Measurements from ENCODE around the gene TMEM53. TPM values are rescaled to one million over a fixed set of nuclear protein-coding genes. Genes with fewer than 3 reads are reported as not detected.

The TMEM53 gene
- total RNA-seq, 1 experiment from 2014 or later = 6.2 TPM

DNA sequence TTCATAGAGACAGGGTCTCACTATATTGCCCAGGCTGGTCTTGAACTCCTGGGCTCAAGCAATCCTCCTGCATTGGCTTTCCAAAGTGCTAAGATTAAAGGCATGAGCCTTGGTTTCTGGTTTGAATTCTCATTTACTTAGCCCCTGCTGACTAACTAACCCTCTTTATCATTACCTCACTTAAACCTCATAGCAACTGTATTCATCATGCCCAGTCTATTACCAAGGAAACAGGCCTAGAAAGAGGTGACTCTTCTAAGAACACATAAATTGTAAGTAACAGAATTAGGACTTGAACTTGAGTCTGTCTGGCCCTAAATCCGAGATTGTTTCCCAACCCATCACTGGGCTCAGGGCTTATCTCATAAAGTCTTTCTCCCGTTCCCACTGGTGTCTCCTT, 44.2 kb downstream of the TMEM53 start:
- H3K27ac ChIP-seq (ENCODE audit: insufficient read length, low read depth, low read length) = no peak overlapping the region
- no peak overlapping the region for H3K56ac ChIP-seq (ENCODE audit: insufficient read length, low read depth, low read length)
- Mint-ChIP-seq H3K4me1 (peaks cover 19 to 21% of the 10 kb centered on the region in 2 experiments), H3K4me3 (peak overlapping the region in 1 of 2 experiments; percentile 90; a peak in 1 of 5 replicates), H3K9me3 (no peaks in the 10 kb centered on the region), H3K36me3 (ENCODE audit: insufficient read depth in 1 of 3, low read depth in 3 of 3) (peaks cover 8 to 21% (median 21%) of the 10 kb centered on the region in 3 experiments), H3K27me3 (ENCODE audit: low read depth) (peaks cover 3% of the 10 kb centered on the region), H3K27ac (no peak overlapping the region)
- H2AFZ ChIP-seq (ENCODE audit: low read length) = no peak overlapping the region
- no peak overlapping the region for H2BK120ac ChIP-seq (ENCODE audit: low read depth, low read length, poor library complexity, severe bottlenecking)
- H3K27me3 ChIP-seq (ENCODE audit: insufficient read depth, low read length) = no peaks in the 10 kb centered on the region
- H3K9me3 ChIP-seq (ENCODE audit: control insufficient read depth, low read depth, low read length) = no peaks in the 10 kb centered on the region
- H3K18ac ChIP-seq (ENCODE audit: insufficient read length, low read depth, low read length) = no peak overlapping the region
- no peak overlapping the region for H4K8ac ChIP-seq (replicated peaks; ENCODE audit: insufficient read length, low read depth, low read length)
- WGBS (ENCODE audit: extremely low coverage, insufficient read length, low lambda C conversion rate) = no CpG with 5 or more reads among the region's 2 CpGs
- H3K79me1 ChIP-seq (ENCODE audit: insufficient read depth, low read depth, low read length, poor library complexity, severe bottlenecking) = peaks cover 4% of the 10 kb centered on the region
- H3K23me2 ChIP-seq (ENCODE audit: insufficient read length, low read depth, low read length, poor library complexity, severe bottlenecking) = peaks cover 11% of the 10 kb centered on the region
- H2AK5ac ChIP-seq (ENCODE audit: insufficient read length, low read length) = no peak overlapping the region
- peaks cover 3% of the 10 kb centered on the region; the same call in 1 of the 2 replicates for H3K4me1 ChIP-seq (ENCODE audit: insufficient read depth, low read length)
- H2BK5ac ChIP-seq (ENCODE audit: insufficient read length, low read length) = no peak overlapping the region
- H2BK12ac ChIP-seq (ENCODE audit: insufficient read length, low read depth, low read length) = no peak overlapping the region
- H3K79me2 ChIP-seq (ENCODE audit: insufficient read depth, low read length) = no peaks in the 10 kb centered on the region
- no peak overlapping the region for H3K4me2 ChIP-seq (ENCODE audit: insufficient read depth, insufficient read length, low read length)
- no peak overlapping the region for H3K14ac ChIP-seq (ENCODE audit: insufficient read depth, low read length)
- H2BK15ac ChIP-seq (ENCODE audit: low read depth, low read length) = no peak overlapping the region
- no peak overlapping the region for H3K9ac ChIP-seq (ENCODE audit: extremely low read depth, insufficient read length, low read length)
- no peaks in the 10 kb centered on the region for H4K20me1 ChIP-seq (ENCODE audit: control insufficient read depth, insufficient read depth, insufficient read length)
- TF ChIP-seq, protein P1, sequence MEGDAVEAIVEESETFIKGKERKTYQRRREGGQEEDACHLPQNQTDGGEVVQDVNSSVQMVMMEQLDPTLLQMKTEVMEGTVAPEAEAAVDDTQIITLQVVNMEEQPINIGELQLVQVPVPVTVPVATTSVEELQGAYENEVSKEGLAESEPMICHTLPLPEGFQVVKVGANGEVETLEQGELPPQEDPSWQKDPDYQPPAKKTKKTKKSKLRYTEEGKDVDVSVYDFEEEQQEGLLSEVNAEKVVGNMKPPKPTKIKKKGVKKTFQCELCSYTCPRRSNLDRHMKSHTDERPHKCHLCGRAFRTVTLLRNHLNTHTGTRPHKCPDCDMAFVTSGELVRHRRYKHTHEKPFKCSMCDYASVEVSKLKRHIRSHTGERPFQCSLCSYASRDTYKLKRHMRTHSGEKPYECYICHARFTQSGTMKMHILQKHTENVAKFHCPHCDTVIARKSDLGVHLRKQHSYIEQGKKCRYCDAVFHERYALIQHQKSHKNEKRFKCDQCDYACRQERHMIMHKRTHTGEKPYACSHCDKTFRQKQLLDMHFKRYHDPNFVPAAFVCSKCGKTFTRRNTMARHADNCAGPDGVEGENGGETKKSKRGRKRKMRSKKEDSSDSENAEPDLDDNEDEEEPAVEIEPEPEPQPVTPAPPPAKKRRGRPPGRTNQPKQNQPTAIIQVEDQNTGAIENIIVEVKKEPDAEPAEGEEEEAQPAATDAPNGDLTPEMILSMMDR (conservative IDR thresholded peaks at IDR 0.05) = no peak
- no peak overlapping the region for H3T11ph ChIP-seq (ENCODE audit: low read length)
- H3K23ac ChIP-seq (ENCODE audit: insufficient read length, low read depth, low read length) = no peak overlapping the region
- no peak for DNase-seq
- H4K5ac ChIP-seq (ENCODE audit: insufficient read length, low read depth, low read length) = no peak overlapping the region
- no peak overlapping the region for H3K4ac ChIP-seq (ENCODE audit: low read depth, low read length)
- no peak overlapping the region for H4K91ac ChIP-seq (ENCODE audit: insufficient read length, low read depth, low read length)
- H2BK20ac ChIP-seq (ENCODE audit: low read depth, low read length, poor library complexity, severe bottlenecking) = no peak overlapping the region
